Activated CD4-positive, alpha-beta T cell treated with anti-CD3 and anti-CD28 coated beads for 24 hours (primary cell): ENCODE data around the gene SH3TC1.

Source experiments
- DNase-seq, 2 donors: peaks; one replicate each; pipeline ENCODE4 v3.0.0-alpha.2; 2020; ENCODE audit warnings: low read depth in 2 of 2

Gene SH3TC1

GRCh38 chr4:8287343-8288280, 88.5 kb downstream of the SH3TC1 start:
- DNase-seq = no peak

GRCh38 chr4:8289151-8289750, 90.2 kb downstream of the SH3TC1 start:
- DNase-seq = no peak

GRCh38 chr4:8289956-8290700, 91.0 kb downstream of the SH3TC1 start:
- DNase-seq = no peak

- no peak for DNase-seq
These were observed 91.5 kb downstream of the SH3TC1 start for GRCh38 chr4:8290701-8290970.
